ENCODE results near the gene TXNL4A.

Gene TXNL4A

GRCh38 chr18:79939096-79939495 is 49.3 kb downstream of the TXNL4A start:
- ATAC-seq: no peak
- TF ChIP-seq ZFP30 (CRISPR knock-in tag; IDR thresholded peaks at IDR 0.05): no peak
- no peak for TF ChIP-seq RARB (CRISPR knock-in tag; IDR thresholded peaks at IDR 0.05)
- TF ChIP-seq TCF4 (CRISPR knock-in tag; IDR thresholded peaks at IDR 0.05; ENCODE audit: borderline replicate concordance): no peak
- TF ChIP-seq GLIS3 (CRISPR knock-in tag; IDR thresholded peaks at IDR 0.05): no peak
- no peak for TF ChIP-seq ESRRG (CRISPR knock-in tag; IDR thresholded peaks at IDR 0.05)
- TF ChIP-seq ARNTL (CRISPR knock-in tag; IDR thresholded peaks at IDR 0.05; ENCODE audit: borderline replicate concordance, low read depth): no peak
- no peak for TF ChIP-seq PATZ1 (CRISPR knock-in tag; IDR thresholded peaks at IDR 0.05; ENCODE audit: borderline replicate concordance)
- no peak for TF ChIP-seq CSRNP3 (CRISPR knock-in tag; IDR thresholded peaks at IDR 0.05)
- TF ChIP-seq PPARA (CRISPR knock-in tag; IDR thresholded peaks at IDR 0.05; ENCODE audit: borderline replicate concordance): no peak
- no peak for TF ChIP-seq POU6F1 (CRISPR knock-in tag; IDR thresholded peaks at IDR 0.05; ENCODE audit: borderline replicate concordance, low read depth)
- no peak for TF ChIP-seq TSHZ2 (CRISPR knock-in tag; IDR thresholded peaks at IDR 0.05)
- no peak for TF ChIP-seq ZNF565 (CRISPR knock-in tag; conservative IDR thresholded peaks at IDR 0.05; ENCODE audit: low read depth)
- TF ChIP-seq ZFP3 (CRISPR knock-in tag; IDR thresholded peaks at IDR 0.05): no peak
- no peak for TF ChIP-seq TOX (CRISPR knock-in tag; IDR thresholded peaks at IDR 0.05; ENCODE audit: borderline replicate concordance)
- no peak for TF ChIP-seq ZNF70 (CRISPR knock-in tag; IDR thresholded peaks at IDR 0.05)
- TF ChIP-seq BACH2 (CRISPR knock-in tag; IDR thresholded peaks at IDR 0.05; ENCODE audit: borderline replicate concordance): no peak
- TF ChIP-seq CSDC2 (CRISPR knock-in tag; IDR thresholded peaks at IDR 0.05): no peak
- TF ChIP-seq ZC3H10 (CRISPR knock-in tag; IDR thresholded peaks at IDR 0.05): no peak
- no peak for TF ChIP-seq ZNF8 (CRISPR knock-in tag; IDR thresholded peaks at IDR 0.05)
- TF ChIP-seq ISL1 (CRISPR knock-in tag; IDR thresholded peaks at IDR 0.05): no peak

- no peak for TF ChIP-seq PPARA (CRISPR knock-in tag; IDR thresholded peaks at IDR 0.05; ENCODE audit: borderline replicate concordance)
- TF ChIP-seq CREB5 (CRISPR knock-in tag; IDR thresholded peaks at IDR 0.05; ENCODE audit: low read depth): no peak
- TF ChIP-seq ISL1 (CRISPR knock-in tag; IDR thresholded peaks at IDR 0.05): no peak
- no peak for TF ChIP-seq SNAI2 (CRISPR knock-in tag; IDR thresholded peaks at IDR 0.05)
- TF ChIP-seq ESRRG (CRISPR knock-in tag; IDR thresholded peaks at IDR 0.05): no peak
- TF ChIP-seq ZNF565 (CRISPR knock-in tag; conservative IDR thresholded peaks at IDR 0.05; ENCODE audit: low read depth): no peak
- no peak for TF ChIP-seq GLIS3 (CRISPR knock-in tag; IDR thresholded peaks at IDR 0.05)
- TF ChIP-seq RARB (CRISPR knock-in tag; IDR thresholded peaks at IDR 0.05): no peak
- TF ChIP-seq POU6F1 (CRISPR knock-in tag; IDR thresholded peaks at IDR 0.05; ENCODE audit: borderline replicate concordance, low read depth): no peak
- no peak for TF ChIP-seq ZFP30 (CRISPR knock-in tag; IDR thresholded peaks at IDR 0.05)
- TF ChIP-seq ZNF70 (CRISPR knock-in tag; IDR thresholded peaks at IDR 0.05): no peak
- TF ChIP-seq TCF4 (CRISPR knock-in tag; IDR thresholded peaks at IDR 0.05; ENCODE audit: borderline replicate concordance): no peak
- no peak for TF ChIP-seq ZC3H10 (CRISPR knock-in tag; IDR thresholded peaks at IDR 0.05)
- no peak for TF ChIP-seq ARNTL (CRISPR knock-in tag; IDR thresholded peaks at IDR 0.05; ENCODE audit: borderline replicate concordance, low read depth)
- no peak for TF ChIP-seq CSRNP3 (CRISPR knock-in tag; IDR thresholded peaks at IDR 0.05)
- TF ChIP-seq ZNF8 (CRISPR knock-in tag; IDR thresholded peaks at IDR 0.05): no peak
- no peak for TF ChIP-seq TSHZ2 (CRISPR knock-in tag; IDR thresholded peaks at IDR 0.05)
- no peak for TF ChIP-seq TOX (CRISPR knock-in tag; IDR thresholded peaks at IDR 0.05; ENCODE audit: borderline replicate concordance)
- no peak for TF ChIP-seq ZFP3 (CRISPR knock-in tag; IDR thresholded peaks at IDR 0.05)
- ATAC-seq: no peak
Observed at GRCh38 chr18:79938196-79938595, 50.2 kb downstream of the TXNL4A start.
